Measurements from ENCODE around the gene WFDC6. TPM values are rescaled to one million over a fixed set of nuclear protein-coding genes. Genes with fewer than 3 reads are reported as not detected.

WFDC6 gene
- total RNA-seq, 1 experiment from 2014 or later = not detected

- Histone ChIP-seq H3K23ac (ENCODE audit: insufficient read length, low read depth, low read length) (no peak overlapping the region), H3K9me3 (ENCODE audit: control insufficient read depth, low read depth, low read length) (no peaks in the 10 kb centered on the region), H3K14ac (ENCODE audit: insufficient read depth, low read length) (peak overlapping the region; percentile 27), H2AK5ac (ENCODE audit: insufficient read length, low read length) (no peak overlapping the region), H4K20me1 (ENCODE audit: control insufficient read depth, insufficient read depth, insufficient read length) (no peaks in the 10 kb centered on the region), H3K4me2 (ENCODE audit: insufficient read depth, insufficient read length, low read length) (peak overlapping the region; percentile 57), H3K27me3 (ENCODE audit: insufficient read depth, low read length) (no peaks in the 10 kb centered on the region), H3K56ac (ENCODE audit: insufficient read length, low read depth, low read length) (no peak overlapping the region), H3K18ac (ENCODE audit: insufficient read length, low read depth, low read length) (peak overlapping the region; percentile 88), H2BK20ac (ENCODE audit: low read depth, low read length, poor library complexity, severe bottlenecking) (no peak overlapping the region), H2BK5ac (ENCODE audit: insufficient read length, low read length) (no peak overlapping the region), H2AFZ (ENCODE audit: low read length) (no peak overlapping the region), H2BK12ac (ENCODE audit: insufficient read length, low read depth, low read length) (no peak overlapping the region), H4K91ac (ENCODE audit: insufficient read length, low read depth, low read length) (no peak overlapping the region), H2BK15ac (ENCODE audit: low read depth, low read length) (no peak overlapping the region), H4K8ac (replicated peaks; ENCODE audit: insufficient read length, low read depth, low read length) (no peak overlapping the region), H3K79me2 (ENCODE audit: insufficient read depth, low read length) (no peaks in the 10 kb centered on the region), H3T11ph (ENCODE audit: low read length) (no peak overlapping the region), H3K27ac (ENCODE audit: insufficient read length, low read depth, low read length) (no peak overlapping the region), H3K4me1 (ENCODE audit: insufficient read depth, low read length) (peaks cover 7% of the 10 kb centered on the region; the same call in 1 of the 2 replicates), H4K5ac (ENCODE audit: insufficient read length, low read depth, low read length) (no peak overlapping the region), H3K9ac (ENCODE audit: extremely low read depth, insufficient read length, low read length) (no peak overlapping the region), H3K79me1 (ENCODE audit: insufficient read depth, low read depth, low read length, poor library complexity, severe bottlenecking) (no peaks in the 10 kb centered on the region), H3K4ac (ENCODE audit: low read depth, low read length) (no peak overlapping the region), H2BK120ac (ENCODE audit: low read depth, low read length, poor library complexity, severe bottlenecking) (no peak overlapping the region), H3K23me2 (ENCODE audit: insufficient read length, low read depth, low read length, poor library complexity, severe bottlenecking) (peaks cover 5% of the 10 kb centered on the region)
- Mint-ChIP-seq H3K9me3 (no peaks in the 10 kb centered on the region), H3K27me3 (ENCODE audit: low read depth) (peaks cover 6% of the 10 kb centered on the region; the same call in 1 of the 2 replicates), H3K4me3 (peak overlapping the region; percentile 59 to 72), H3K4me1 (peaks cover 25 to 26% of the 10 kb centered on the region in 2 experiments), H3K36me3 (ENCODE audit: insufficient read depth in 1 of 3, low read depth in 3 of 3) (no peaks in the 10 kb centered on the region), H3K27ac (no peak overlapping the region; a peak in 2 of 7 replicates)
- peak; percentile 72 for DNase-seq
- TF ChIP-seq CTCF (conservative IDR thresholded peaks at IDR 0.05) = peak; percentile 76
- no CpG with 5 or more reads among the region's 20 CpGs for WGBS (ENCODE audit: extremely low coverage, insufficient read length, low lambda C conversion rate)
Observed at GRCh38 chr20:45487231-45487635, 52.0 kb downstream of the WFDC6 start.

All from H9 (cell line).